ENCODE data around the gene TRAP1. TPM values are rescaled to one million over a fixed set of nuclear protein-coding genes. Genes with fewer than 3 reads are reported as not detected.

The TRAP1 gene
- total RNA-seq, 1 experiment from 2014 or later: 416 TPM

GRCh38 chr16:3734758-3735221, 17.5 kb upstream of the TRAP1 start (continued):
- TF ChIP-seq, protein P1, sequence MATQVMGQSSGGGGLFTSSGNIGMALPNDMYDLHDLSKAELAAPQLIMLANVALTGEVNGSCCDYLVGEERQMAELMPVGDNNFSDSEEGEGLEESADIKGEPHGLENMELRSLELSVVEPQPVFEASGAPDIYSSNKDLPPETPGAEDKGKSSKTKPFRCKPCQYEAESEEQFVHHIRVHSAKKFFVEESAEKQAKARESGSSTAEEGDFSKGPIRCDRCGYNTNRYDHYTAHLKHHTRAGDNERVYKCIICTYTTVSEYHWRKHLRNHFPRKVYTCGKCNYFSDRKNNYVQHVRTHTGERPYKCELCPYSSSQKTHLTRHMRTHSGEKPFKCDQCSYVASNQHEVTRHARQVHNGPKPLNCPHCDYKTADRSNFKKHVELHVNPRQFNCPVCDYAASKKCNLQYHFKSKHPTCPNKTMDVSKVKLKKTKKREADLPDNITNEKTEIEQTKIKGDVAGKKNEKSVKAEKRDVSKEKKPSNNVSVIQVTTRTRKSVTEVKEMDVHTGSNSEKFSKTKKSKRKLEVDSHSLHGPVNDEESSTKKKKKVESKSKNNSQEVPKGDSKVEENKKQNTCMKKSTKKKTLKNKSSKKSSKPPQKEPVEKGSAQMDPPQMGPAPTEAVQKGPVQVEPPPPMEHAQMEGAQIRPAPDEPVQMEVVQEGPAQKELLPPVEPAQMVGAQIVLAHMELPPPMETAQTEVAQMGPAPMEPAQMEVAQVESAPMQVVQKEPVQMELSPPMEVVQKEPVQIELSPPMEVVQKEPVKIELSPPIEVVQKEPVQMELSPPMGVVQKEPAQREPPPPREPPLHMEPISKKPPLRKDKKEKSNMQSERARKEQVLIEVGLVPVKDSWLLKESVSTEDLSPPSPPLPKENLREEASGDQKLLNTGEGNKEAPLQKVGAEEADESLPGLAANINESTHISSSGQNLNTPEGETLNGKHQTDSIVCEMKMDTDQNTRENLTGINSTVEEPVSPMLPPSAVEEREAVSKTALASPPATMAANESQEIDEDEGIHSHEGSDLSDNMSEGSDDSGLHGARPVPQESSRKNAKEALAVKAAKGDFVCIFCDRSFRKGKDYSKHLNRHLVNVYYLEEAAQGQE (IDR thresholded peaks at IDR 0.05; ENCODE audit: low read depth): no peak
- no peak for TF ChIP-seq JUND (IDR thresholded peaks at IDR 0.05)
- TF ChIP-seq CBX3 (IDR thresholded peaks at IDR 0.05; ENCODE audit: low read depth): no peak
- TF ChIP-seq CTCF (IDR thresholded peaks at IDR 0.05 in 2 of 3, conservative IDR thresholded peaks at IDR 0.05 in 1 of 3; ENCODE audit: borderline replicate concordance in 1 of 3, insufficient read depth in 1 of 3, low read depth in 2 of 3, low read length in 2 of 3): no peak

DNA sequence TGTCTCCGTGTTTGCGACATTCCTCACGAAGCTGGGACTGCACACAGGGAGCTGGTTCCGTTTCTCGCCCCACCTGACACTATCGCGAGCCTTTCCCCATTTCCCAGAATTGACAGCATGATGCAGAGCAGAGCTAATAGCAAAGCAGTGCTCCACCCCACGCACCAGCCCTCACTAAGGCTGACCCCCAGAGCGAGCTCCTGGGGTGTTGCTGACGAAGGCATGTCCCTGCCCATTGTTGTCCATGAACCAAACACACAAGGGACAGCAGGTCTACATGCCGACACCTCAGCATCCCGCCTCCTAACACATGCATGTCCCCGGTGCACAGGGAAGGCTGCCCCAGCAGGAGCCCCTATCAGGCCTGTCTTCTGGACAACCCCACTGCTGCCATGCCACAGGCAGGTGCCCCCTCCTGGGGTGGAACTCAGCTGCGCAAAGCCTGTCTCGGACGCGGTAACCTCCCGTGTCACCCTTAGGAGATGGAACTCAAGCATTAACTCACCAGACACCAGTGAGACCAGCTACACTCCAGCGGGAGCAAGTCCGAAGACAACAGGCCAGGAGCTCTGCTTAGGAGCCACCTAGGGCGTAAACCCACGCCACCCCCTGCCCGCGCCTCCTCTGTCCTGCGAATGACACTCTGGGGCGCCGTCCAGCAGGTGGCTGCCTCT, 16.9 kb upstream of the TRAP1 start:
- ChIA-PET POLR2A (no interaction called here), CTCF (no interaction called here), RAD21 (ENCODE audit: low non-redundant PET in 1 of 2, low total read pairs in 2 of 2, uncharacterized antibody in 2 of 2, unreplicated experiment in 2 of 2) (no interaction called here)
- Histone ChIP-seq H3K4me3 (replicated peaks in 1 of 2; ENCODE audit: low read depth in 1 of 2, low read length in 2 of 2) (no peak overlapping the region), H3K9me2 (ENCODE audit: insufficient read depth) (no peaks in the 10 kb centered on the region), H4K20me1 (ENCODE audit: insufficient read depth) (no peaks in the 10 kb centered on the region), H3K27ac (ENCODE audit: low read depth, low read length) (no peak overlapping the region), H3K36me3 (ENCODE audit: control insufficient read depth in 1 of 2, insufficient read depth in 2 of 2, low read length in 2 of 2) (peaks cover 13 to 35% of the 10 kb centered on the region in 2 experiments; a peak in 3 of 4 replicates), H3K9me3 (ENCODE audit: control insufficient read depth in 1 of 2, insufficient read depth in 1 of 2, low read depth in 1 of 2, low read length in 2 of 2) (no peaks in the 10 kb centered on the region), H3K9ac (ENCODE audit: low read length) (no peak overlapping the region), H3K27me3 (ENCODE audit: insufficient read depth, low read length) (no peaks in the 10 kb centered on the region), H3K4me1 (ENCODE audit: control insufficient read depth in 1 of 2, insufficient read depth in 2 of 2, low read length in 2 of 2) (no peaks in the 10 kb centered on the region), H2AFZ (ENCODE audit: low read depth, low read length, poor library complexity, severe bottlenecking) (no peak overlapping the region), H3K79me2 (ENCODE audit: insufficient read depth, low read length) (no peaks in the 10 kb centered on the region), H3K4me2 (ENCODE audit: low read length) (no peak overlapping the region)
- TF ChIP-seq SIN3A (IDR thresholded peaks at IDR 0.05; ENCODE audit: low read depth): no peak
- TF ChIP-seq, protein P2, sequence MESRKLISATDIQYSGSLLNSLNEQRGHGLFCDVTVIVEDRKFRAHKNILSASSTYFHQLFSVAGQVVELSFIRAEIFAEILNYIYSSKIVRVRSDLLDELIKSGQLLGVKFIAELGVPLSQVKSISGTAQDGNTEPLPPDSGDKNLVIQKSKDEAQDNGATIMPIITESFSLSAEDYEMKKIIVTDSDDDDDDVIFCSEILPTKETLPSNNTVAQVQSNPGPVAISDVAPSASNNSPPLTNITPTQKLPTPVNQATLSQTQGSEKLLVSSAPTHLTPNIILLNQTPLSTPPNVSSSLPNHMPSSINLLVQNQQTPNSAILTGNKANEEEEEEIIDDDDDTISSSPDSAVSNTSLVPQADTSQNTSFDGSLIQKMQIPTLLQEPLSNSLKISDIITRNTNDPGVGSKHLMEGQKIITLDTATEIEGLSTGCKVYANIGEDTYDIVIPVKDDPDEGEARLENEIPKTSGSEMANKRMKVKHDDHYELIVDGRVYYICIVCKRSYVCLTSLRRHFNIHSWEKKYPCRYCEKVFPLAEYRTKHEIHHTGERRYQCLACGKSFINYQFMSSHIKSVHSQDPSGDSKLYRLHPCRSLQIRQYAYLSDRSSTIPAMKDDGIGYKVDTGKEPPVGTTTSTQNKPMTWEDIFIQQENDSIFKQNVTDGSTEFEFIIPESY (IDR thresholded peaks at IDR 0.05; ENCODE audit: extremely low read depth, insufficient replicate concordance, low read length): no peak
- TF ChIP-seq ATF3 (IDR thresholded peaks at IDR 0.05): no peak
- no peak for TF ChIP-seq ZNF274 (IDR thresholded peaks at IDR 0.05; ENCODE audit: low read depth, low read length)
- TF ChIP-seq CBX3 (IDR thresholded peaks at IDR 0.05; ENCODE audit: low read depth): no peak
- no peak for TF ChIP-seq ELF1 (IDR thresholded peaks at IDR 0.05; ENCODE audit: borderline replicate concordance, low read depth)
- no peak for TF ChIP-seq EZH2phosphoT487 (IDR thresholded peaks at IDR 0.05; ENCODE audit: borderline replicate concordance)
- TF ChIP-seq EGR1 (IDR thresholded peaks at IDR 0.05; ENCODE audit: low read depth): no peak
- TF ChIP-seq YY1 (IDR thresholded peaks at IDR 0.05; ENCODE audit: extremely low read depth, insufficient replicate concordance, low read depth, low read length): no peak
- TF ChIP-seq FOSL1 (IDR thresholded peaks at IDR 0.05; ENCODE audit: low read depth): no peak
- no peak for TF ChIP-seq POLR2AphosphoS5 (IDR thresholded peaks at IDR 0.05; ENCODE audit: low read depth, low read length)
- TF ChIP-seq CEBPB (IDR thresholded peaks at IDR 0.05; ENCODE audit: low read depth): no peak
- no peak for TF ChIP-seq SRF (IDR thresholded peaks at IDR 0.05; ENCODE audit: low read depth)
- TF ChIP-seq TCF7L2 (IDR thresholded peaks at IDR 0.05; ENCODE audit: borderline replicate concordance, extremely low read depth, insufficient read depth, insufficient read length): no peak
- no peak for TF ChIP-seq POLR2A (IDR thresholded peaks at IDR 0.05; ENCODE audit: borderline replicate concordance, extremely low read depth, insufficient read depth, insufficient read length)
- no TSS peak for BruUV-seq (replicated peaks)
- DNase-seq (ENCODE audit: low read depth, low spot score) (no peak), ATAC-seq (no peak)
- intact Hi-C loops (cut with micrococcal nuclease): no loop called here
